Activated CD4-positive, alpha-beta memory T cell treated with anti-CD3 and anti-CD28 coated beads, Interleukin-2, amount 10 ng/mL, durations not matched to agents 7 days and 5 days (primary cell): ENCODE results near the gene SAFB. TPM values are rescaled to one million over a fixed set of nuclear protein-coding genes. Genes with fewer than 3 reads are reported as not detected.

Experiments used
- CTCF ChIA-PET: fragments of 350-600 bp; sonication (Branson Sonifier 250); formaldehyde crosslinking; loops from one replicate; lab custom pipeline; 2021; ENCODE audit warnings: antibody characterized with exemption, inconsistent platforms; lab: Charles Lee
- POLR2A ChIA-PET: fragments of 350-600 bp; sonication (Branson Sonifier 250); formaldehyde crosslinking; loops from one replicate; lab custom pipeline; 2021; ENCODE audit warnings: antibody characterized with exemption; lab: Charles Lee
- DNase-seq: peaks from one replicate; pipeline ENCODE4 v3.0.0-alpha.2; 2020
- H3K27ac Mint-ChIP-seq: one replicate; pipeline ENCODE4 v1.8.0; 2021; ENCODE audit warnings: mild to moderate bottlenecking, mixed read lengths
- H3K27me3 Mint-ChIP-seq: one replicate; pipeline ENCODE4 v1.8.0; 2021; ENCODE audit warnings: mixed read lengths
- H3K36me3 Mint-ChIP-seq: one replicate; pipeline ENCODE4 v1.8.0; 2021; ENCODE audit warnings: low read depth, mixed read lengths
- H3K4me1 Mint-ChIP-seq: one replicate; pipeline ENCODE4 v1.8.0; 2021; ENCODE audit warnings: mixed read lengths
- H3K4me3 Mint-ChIP-seq: one replicate; pipeline ENCODE4 v1.8.0; 2021; ENCODE audit warnings: mild to moderate bottlenecking, mixed read lengths
- H3K9me3 Mint-ChIP-seq: one replicate; pipeline ENCODE4 v1.8.0; 2021; ENCODE audit warnings: mixed read lengths
- total RNA-seq, 2 experiments: library from RNA; stranded (reverse); gene quantifications; one replicate each; pipeline ENCODE4 v1.2.3, GENCODE V29; 2021

The SAFB gene
- total RNA-seq, 2 experiments from 2014 or later: 124 to 126 TPM

DNA sequence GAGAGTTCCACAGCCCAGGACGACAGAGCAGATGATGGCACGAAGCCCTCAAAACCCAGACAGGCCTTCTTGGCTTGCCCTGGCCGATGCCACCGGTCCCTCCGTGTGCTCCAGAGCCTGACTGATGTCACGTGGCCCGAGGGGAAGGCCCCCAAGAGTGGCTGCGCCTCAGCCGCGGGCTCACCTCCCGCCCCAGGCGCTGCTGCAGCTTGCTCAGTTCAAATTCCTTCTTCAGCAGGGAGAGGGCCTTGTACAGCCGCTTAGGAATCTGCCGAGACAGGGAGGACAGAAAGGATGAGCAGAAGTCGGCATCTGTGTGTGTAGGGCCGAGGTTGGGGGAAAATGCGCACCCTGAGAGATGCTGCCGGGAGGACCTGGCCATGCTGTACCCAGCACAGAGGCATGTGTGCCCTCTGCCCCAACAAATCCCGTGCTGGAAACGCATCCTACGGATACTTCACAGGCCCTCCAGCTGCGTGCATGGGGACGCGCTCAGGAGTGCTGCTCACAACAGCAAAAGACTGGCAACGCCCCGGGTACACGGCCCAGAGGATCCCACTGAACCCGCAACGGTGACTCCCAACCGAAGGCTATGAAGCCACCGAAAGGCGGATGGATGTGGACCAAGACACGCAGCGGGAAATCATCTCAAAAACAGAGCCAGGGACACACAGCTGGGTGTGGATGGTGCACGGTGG is 84.1 kb downstream of the SAFB start:
- no peaks in the 10 kb centered on the region for H3K4me1 Mint-ChIP-seq
- POLR2A ChIA-PET: interaction anchor here (1.7 to 3.6 kb wide), 3 partner anchors 8 to 16 kb away, joined by 7 to 24 read pairs (median 9); partner anchors contain the start of genes CATSPERD and LONP1
- H3K27ac Mint-ChIP-seq: no peak overlapping the region
- no peaks in the 10 kb centered on the region for H3K9me3 Mint-ChIP-seq
- no peak overlapping the region for H3K4me3 Mint-ChIP-seq
- H3K36me3 Mint-ChIP-seq: peaks cover 49% of the 10 kb centered on the region
- H3K27me3 Mint-ChIP-seq: no peaks in the 10 kb centered on the region
- no peak for DNase-seq
- CTCF ChIA-PET: no interaction called here

DNA sequence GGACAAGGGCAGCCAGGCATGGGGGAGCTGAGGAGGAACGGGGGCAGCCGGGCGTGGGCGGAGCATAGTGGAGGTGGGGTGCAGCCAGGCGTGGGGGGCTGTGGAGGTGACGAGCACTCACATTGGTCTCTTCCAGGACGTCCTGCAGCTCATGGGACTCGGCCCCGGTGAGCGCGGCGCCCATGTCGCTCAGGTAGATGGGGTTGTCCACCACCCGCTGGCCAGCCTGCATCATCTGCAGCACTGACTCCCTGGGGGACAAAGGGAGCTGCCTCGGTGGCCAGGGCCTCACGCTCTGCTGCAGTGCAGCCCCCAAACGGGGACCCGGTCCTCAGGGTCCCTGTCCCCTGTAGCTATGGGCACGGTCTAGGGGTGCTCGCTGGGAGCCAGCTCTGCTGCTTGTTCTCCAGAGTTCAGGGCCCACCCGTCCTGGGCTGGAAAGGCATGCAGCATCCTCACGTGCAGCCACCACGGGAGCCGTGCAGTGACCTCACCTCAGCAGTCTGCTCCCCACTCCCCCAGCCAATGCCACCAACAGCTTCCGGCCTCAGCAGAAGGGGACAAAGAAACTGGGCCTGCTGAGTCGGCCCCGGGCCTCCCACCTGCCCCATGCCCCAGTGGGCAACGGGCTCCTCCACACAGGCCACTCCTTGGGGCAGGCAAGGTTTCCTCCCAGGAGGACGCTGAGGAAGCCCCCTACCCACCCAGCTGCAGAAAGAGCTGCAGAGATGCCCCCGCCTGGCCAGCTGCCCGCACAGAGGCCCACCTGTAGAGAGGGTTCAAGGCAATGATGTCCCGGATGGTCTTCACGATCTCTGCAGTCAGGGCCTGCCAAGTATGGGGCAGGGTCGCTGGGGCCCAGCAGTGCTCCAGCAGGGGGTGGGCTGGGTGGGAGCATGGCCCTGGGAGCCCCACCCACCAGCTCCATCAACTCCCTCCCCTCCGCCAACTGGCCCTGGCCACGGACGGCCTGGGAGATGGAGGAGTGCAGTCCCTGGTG is 85.0 kb downstream of the SAFB start:
- Mint-ChIP-seq H3K27me3 (no peaks in the 10 kb centered on the region), H3K36me3 (peaks cover 53% of the 10 kb centered on the region), H3K9me3 (no peaks in the 10 kb centered on the region), H3K4me3 (no peak overlapping the region), H3K4me1 (no peaks in the 10 kb centered on the region), H3K27ac (no peak overlapping the region)
- ChIA-PET CTCF (interaction anchor here (0.6 to 1.6 kb wide), 2 partner anchors 21 to 25 kb away, joined by 4 read pairs; no protein-coding TSS in a partner anchor), POLR2A (interaction anchor here (1.7 to 3.6 kb wide), 3 partner anchors 9 to 17 kb away, joined by 7 to 24 read pairs (median 9); partner anchors contain the start of genes CATSPERD and LONP1)
- DNase-seq: no peak

DNA sequence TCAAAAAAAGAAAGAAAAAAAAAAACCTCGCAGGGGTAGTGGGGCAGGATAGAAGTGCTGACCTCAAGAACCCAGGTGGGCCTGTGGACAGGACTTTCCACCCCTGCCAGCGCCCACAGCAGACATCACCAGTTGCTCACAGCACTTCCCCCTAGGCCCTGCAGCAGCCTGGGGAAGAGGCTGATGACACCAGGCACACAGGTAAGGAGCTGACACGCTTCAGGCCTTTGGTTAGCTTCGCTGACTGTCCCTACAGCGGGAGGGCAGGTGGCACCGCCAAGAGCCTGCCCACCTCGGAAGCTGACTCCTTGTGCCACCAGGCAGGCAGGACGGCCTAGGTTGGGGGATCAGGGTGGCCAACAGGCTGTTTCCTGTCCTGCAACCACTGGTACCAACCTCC is 88.1 kb downstream of the SAFB start:
- Mint-ChIP-seq H3K27ac (no peak overlapping the region), H3K27me3 (no peaks in the 10 kb centered on the region), H3K4me1 (peaks cover 4% of the 10 kb centered on the region), H3K4me3 (no peak overlapping the region), H3K9me3 (no peaks in the 10 kb centered on the region), H3K36me3 (peaks cover 48% of the 10 kb centered on the region)
- ChIA-PET POLR2A (no interaction called here), CTCF (no interaction called here)
- DNase-seq: no peak

DNA sequence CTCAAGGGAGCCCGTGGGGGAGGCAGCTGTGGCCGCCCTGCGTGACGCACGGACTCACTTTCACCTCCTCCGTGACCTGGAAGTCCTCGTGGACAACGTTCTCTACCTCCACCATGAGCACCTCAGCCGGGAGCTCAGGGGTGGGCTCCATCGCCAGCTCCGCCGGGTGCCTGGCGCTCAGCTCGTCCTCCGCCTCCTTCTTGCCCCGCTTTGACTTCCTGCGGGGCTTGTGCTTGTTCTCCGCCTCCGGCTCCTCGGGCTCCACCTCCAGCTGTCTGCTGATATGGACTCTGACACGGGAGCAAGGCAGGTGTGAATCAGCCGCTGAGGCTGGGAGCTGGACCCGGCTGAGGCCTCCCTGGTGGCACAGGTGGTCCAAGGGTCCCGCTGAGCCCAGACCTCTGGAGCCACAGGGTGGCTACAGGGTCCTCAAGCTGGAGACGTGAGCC is 88.9 kb downstream of the SAFB start:
- no peaks in the 10 kb centered on the region for H3K27me3 Mint-ChIP-seq
- no peak overlapping the region for H3K27ac Mint-ChIP-seq
- ChIA-PET POLR2A (interaction anchor here (0.8 to 2.0 kb wide), 3 partner anchors 9 to 79 kb away, joined by 3 to 7 read pairs (median 3); partner anchors contain the start of genes CATSPERD and DUS3L), CTCF (interaction anchor here (1.6 kb wide), 1 partner anchor 22 kb away, joined by 4 read pairs; the partner anchor contains the start of gene RPL36)
- no peaks in the 10 kb centered on the region for H3K9me3 Mint-ChIP-seq
- DNase-seq: no peak
- H3K4me1 Mint-ChIP-seq: peaks cover 6% of the 10 kb centered on the region
- H3K4me3 Mint-ChIP-seq: no peak overlapping the region
- H3K36me3 Mint-ChIP-seq: peaks cover 45% of the 10 kb centered on the region

DNA sequence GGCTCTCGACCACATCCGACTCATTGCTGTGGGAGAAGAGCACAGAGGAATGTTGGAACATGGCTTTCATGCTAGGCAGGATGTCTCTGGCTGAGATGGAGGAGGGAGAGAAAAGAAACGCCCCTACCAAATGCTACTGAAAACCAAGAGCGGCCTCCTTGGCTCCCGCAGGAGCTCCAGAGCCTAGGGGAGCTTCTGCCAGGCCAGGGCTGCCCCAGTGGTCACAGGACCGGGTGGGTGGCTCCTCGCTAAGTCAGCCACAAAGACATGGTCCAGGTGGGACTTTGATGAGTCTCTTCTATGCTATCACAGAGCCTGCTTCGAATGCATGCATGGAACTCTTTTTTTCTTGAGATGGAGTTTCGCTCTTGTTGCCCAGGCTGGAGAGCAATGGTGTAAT is 90.3 kb downstream of the SAFB start:
- no peak for DNase-seq
- no peak overlapping the region for H3K4me3 Mint-ChIP-seq
- no peaks in the 10 kb centered on the region for H3K27me3 Mint-ChIP-seq
- H3K4me1 Mint-ChIP-seq: peaks cover 18% of the 10 kb centered on the region
- ChIA-PET CTCF (interaction anchor here (1.0 to 1.6 kb wide), 2 partner anchors 22 to 23 kb away, joined by 3 to 4 read pairs; partner anchors contain the start of gene RPL36), POLR2A (interaction anchor here (1.0 to 2.0 kb wide), 3 partner anchors 15 to 115 kb away, joined by 3 to 10 read pairs (median 7); no protein-coding TSS in a partner anchor)
- peaks cover 42% of the 10 kb centered on the region for H3K36me3 Mint-ChIP-seq
- no peak overlapping the region for H3K27ac Mint-ChIP-seq
- no peaks in the 10 kb centered on the region for H3K9me3 Mint-ChIP-seq

DNA sequence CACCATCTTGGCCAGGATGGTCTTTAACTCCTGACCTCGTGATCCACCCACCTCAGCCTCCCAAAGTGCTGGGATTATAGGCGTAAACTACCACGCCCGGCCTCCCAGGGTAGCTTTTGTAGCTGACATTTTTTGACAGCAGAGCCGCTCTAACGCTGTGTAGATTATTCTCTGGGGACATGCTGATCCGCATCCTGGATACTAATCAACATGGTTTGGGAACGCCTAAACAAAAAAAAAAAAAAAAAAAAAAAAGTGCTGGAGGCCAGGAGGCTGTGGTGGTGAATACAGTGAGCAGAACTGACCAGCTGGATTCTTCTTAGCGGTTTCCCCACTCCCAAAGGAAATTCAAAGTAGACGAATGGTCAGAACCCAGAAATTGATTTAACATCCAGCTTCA is 91.9 kb downstream of the SAFB start:
- Mint-ChIP-seq H3K27ac (no peak overlapping the region), H3K4me1 (peaks cover 27% of the 10 kb centered on the region), H3K27me3 (no peaks in the 10 kb centered on the region), H3K36me3 (peaks cover 52% of the 10 kb centered on the region), H3K4me3 (no peak overlapping the region), H3K9me3 (no peaks in the 10 kb centered on the region)
- ChIA-PET CTCF (interaction anchor here (0.7 to 1.7 kb wide), 2 partner anchors 25 to 589 kb away, joined by 3 to 6 read pairs; partner anchors contain the start of gene RPL36), POLR2A (interaction anchor here (1.2 to 1.5 kb wide), 2 partner anchors 24 to 92 kb away, joined by 3 to 9 read pairs; partner anchors contain the start of genes SAFB and SAFB2)
- DNase-seq: no peak

DNA sequence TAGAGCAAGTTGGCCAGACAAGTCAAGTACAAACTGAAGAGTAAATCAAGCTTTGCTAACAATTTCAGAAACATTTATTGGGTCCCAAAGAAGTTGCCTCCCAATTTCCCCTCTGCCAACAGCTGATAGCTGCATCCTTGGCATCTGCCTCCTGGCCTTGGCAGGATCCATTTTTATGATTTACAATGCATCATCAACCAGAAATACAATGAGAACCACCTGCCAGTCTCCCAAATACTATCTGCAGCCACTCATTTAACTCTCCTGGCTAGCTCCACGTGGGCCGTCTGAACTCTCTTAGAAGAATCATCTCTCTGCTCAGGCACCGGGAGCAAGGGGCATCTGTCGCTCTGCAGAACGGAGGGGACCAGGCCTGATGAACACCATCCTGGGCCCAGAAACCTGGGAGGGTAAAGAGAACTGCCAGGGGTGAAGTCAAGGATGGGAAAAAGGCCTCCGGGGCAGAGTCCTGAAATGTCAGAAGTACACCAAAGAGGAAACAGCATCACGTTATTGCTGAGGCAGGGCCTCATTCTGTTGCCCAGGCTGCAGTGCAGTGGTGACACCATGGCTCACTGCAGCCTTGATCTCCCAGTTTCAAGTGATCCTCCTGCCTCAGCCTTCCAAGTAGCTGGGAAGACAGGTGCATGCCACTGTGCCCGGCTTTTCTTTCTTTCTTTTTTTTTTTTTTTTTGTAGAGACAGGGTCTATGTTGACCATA is 94.5 kb downstream of the SAFB start:
- H3K4me1 Mint-ChIP-seq: peaks cover 34% of the 10 kb centered on the region
- H3K4me3 Mint-ChIP-seq: peak overlapping the region; percentile 86
- POLR2A ChIA-PET: interaction anchor here (2.1 to 5.7 kb wide), 3 partner anchors 11 to 30 kb away, joined by 14 to 109 read pairs (median 24); partner anchors contain the start of gene RPL36
- H3K36me3 Mint-ChIP-seq: peaks cover 33% of the 10 kb centered on the region
- CTCF ChIA-PET: interaction anchor here (1.8 to 4.7 kb wide), 3 partner anchors 27 to 30 kb away, joined by 8 to 76 read pairs (median 9); partner anchors contain the start of gene RPL36
- no peaks in the 10 kb centered on the region for H3K27me3 Mint-ChIP-seq
- no peak for DNase-seq
- peak overlapping the region; percentile 96 for H3K27ac Mint-ChIP-seq
- H3K9me3 Mint-ChIP-seq: no peaks in the 10 kb centered on the region

Other genes with a start within 250 kb of the SAFB start
- not detected for gene ZNRF4, start 167.7 kb upstream of the SAFB start, total RNA-seq
- gene TINCR, start 55.1 kb upstream of the SAFB start, total RNA-seq: under 1 TPM; 0.38 to 0.53 TPM
- 10 to 100 TPM; 90.5 to 90.7 TPM for gene SAFB2, start 307 bp upstream of the SAFB start, total RNA-seq
- 10 to 100 TPM; 38.7 to 39.5 TPM for gene MICOS13, start 57.4 kb downstream of the SAFB start, total RNA-seq
- gene HSD11B1L, start 57.9 kb downstream of the SAFB start, total RNA-seq: 1 to 10 TPM; 2.5 to 3.2 TPM
- 1,000 to 10,000 TPM; 1,036 to 1,058 TPM for gene RPL36, start 67.2 kb downstream of the SAFB start, total RNA-seq
- 100 to 1,000 TPM in 1 of 2 experiments, 10 to 100 TPM in 1; 98.7 to 106 TPM for gene LONP1, start 97.1 kb downstream of the SAFB start, total RNA-seq
- gene CATSPERD, start 97.6 kb downstream of the SAFB start, total RNA-seq: not detected
- gene PRR22, start 161.7 kb downstream of the SAFB start, total RNA-seq: 1 to 10 TPM; 2.3 to 2.4 TPM
- 10 to 100 TPM; 38.3 to 42.1 TPM for gene DUS3L, start 168.1 kb downstream of the SAFB start, total RNA-seq
- under 1 TPM; 0.20 to 0.43 TPM for gene NRTN, start 182.0 kb downstream of the SAFB start, total RNA-seq
- gene FUT6, start 216.6 kb downstream of the SAFB start, total RNA-seq: not detected
- gene FUT3, start 228.4 kb downstream of the SAFB start, total RNA-seq: not detected
- gene FUT5, start 247.5 kb downstream of the SAFB start, total RNA-seq: under 1 TPM in 1 of 2 experiments, not detected in 1; 0.23 TPM